ENCODE results near the gene RNF6. TPM values are rescaled to one million over a fixed set of nuclear protein-coding genes. Genes with fewer than 3 reads are reported as not detected.
A peak's percentile ranks its signal among the peaks of the same experiment; 100 is the strongest.

The RNF6 gene
- total RNA-seq, 1 donor from 2014 or later: 48.0 TPM

- Mint-ChIP-seq H3K36me3 (ENCODE audit: low read depth) (no peaks in the 10 kb centered on the region), H3K9me3 (no peaks in the 10 kb centered on the region), H3K27ac (no peak overlapping the region), H3K27me3 (ENCODE audit: low read depth) (peaks cover 4% of the 10 kb centered on the region), H3K4me3 (ENCODE audit: low read depth) (no peak overlapping the region), H3K4me1 (ENCODE audit: low read depth) (peaks cover 6% of the 10 kb centered on the region)
- intact Hi-C loops (cut with micrococcal nuclease): no loop called here
- DNase-seq (ENCODE audit: low spot score): no peak
These were observed 27.4 kb upstream of the RNF6 start for GRCh38 chr13:26249551-26249950.

- Mint-ChIP-seq H3K9me3 (peaks cover 3% of the 10 kb centered on the region), H3K4me1 (ENCODE audit: low read depth) (no peaks in the 10 kb centered on the region), H3K36me3 (ENCODE audit: low read depth) (no peaks in the 10 kb centered on the region), H3K4me3 (ENCODE audit: low read depth) (no peak overlapping the region), H3K27me3 (ENCODE audit: low read depth) (peaks cover 4% of the 10 kb centered on the region), H3K27ac (no peak overlapping the region)
- DNase-seq (ENCODE audit: low spot score): no peak
- intact Hi-C loops (cut with micrococcal nuclease): no loop called here
These were observed 25.5 kb upstream of the RNF6 start for GRCh38 chr13:26247608-26248007.

GRCh38 chr13:26247011-26247410 is 24.9 kb upstream of the RNF6 start:
- no peak for DNase-seq (ENCODE audit: low spot score)
- peaks cover 9% of the 10 kb centered on the region for H3K9me3 Mint-ChIP-seq
- intact Hi-C loops (cut with micrococcal nuclease): no loop called here
- H3K27ac Mint-ChIP-seq: no peak overlapping the region
- no peak overlapping the region for H3K4me3 Mint-ChIP-seq (ENCODE audit: low read depth)
- H3K36me3 Mint-ChIP-seq (ENCODE audit: low read depth): no peaks in the 10 kb centered on the region
- H3K4me1 Mint-ChIP-seq (ENCODE audit: low read depth): no peaks in the 10 kb centered on the region
- H3K27me3 Mint-ChIP-seq (ENCODE audit: low read depth): peaks cover 4% of the 10 kb centered on the region

GRCh38 chr13:26246154-26246553 is 24.0 kb upstream of the RNF6 start:
- peaks cover 10% of the 10 kb centered on the region for H3K9me3 Mint-ChIP-seq
- no peak for DNase-seq (ENCODE audit: low spot score)
- no peaks in the 10 kb centered on the region for H3K36me3 Mint-ChIP-seq (ENCODE audit: low read depth)
- H3K27ac Mint-ChIP-seq: no peak overlapping the region
- no peaks in the 10 kb centered on the region for H3K4me1 Mint-ChIP-seq (ENCODE audit: low read depth)
- intact Hi-C loops (cut with micrococcal nuclease): no loop called here
- peaks cover 4% of the 10 kb centered on the region for H3K27me3 Mint-ChIP-seq (ENCODE audit: low read depth)
- no peak overlapping the region for H3K4me3 Mint-ChIP-seq (ENCODE audit: low read depth)

GRCh38 chr13:26236296-26236695 is 14.2 kb upstream of the RNF6 start:
- H3K27me3 Mint-ChIP-seq (ENCODE audit: low read depth): peaks cover 6% of the 10 kb centered on the region
- intact Hi-C loops (cut with micrococcal nuclease): no loop called here
- no peak overlapping the region for H3K4me3 Mint-ChIP-seq (ENCODE audit: low read depth)
- H3K27ac Mint-ChIP-seq: no peak overlapping the region
- no peaks in the 10 kb centered on the region for H3K4me1 Mint-ChIP-seq (ENCODE audit: low read depth)
- DNase-seq (ENCODE audit: low spot score): no peak
- H3K9me3 Mint-ChIP-seq: no peaks in the 10 kb centered on the region
- no peaks in the 10 kb centered on the region for H3K36me3 Mint-ChIP-seq (ENCODE audit: low read depth)

GRCh38 chr13:26230703-26231102 is 8.6 kb upstream of the RNF6 start:
- intact Hi-C loops (cut with micrococcal nuclease): no loop called here
- no peak overlapping the region for H3K4me3 Mint-ChIP-seq (ENCODE audit: low read depth)
- no peaks in the 10 kb centered on the region for H3K36me3 Mint-ChIP-seq (ENCODE audit: low read depth)
- H3K27me3 Mint-ChIP-seq (ENCODE audit: low read depth): peaks cover under 1% of the 10 kb centered on the region
- H3K27ac Mint-ChIP-seq: no peak overlapping the region
- no peaks in the 10 kb centered on the region for H3K9me3 Mint-ChIP-seq
- no peaks in the 10 kb centered on the region for H3K4me1 Mint-ChIP-seq (ENCODE audit: low read depth)
- DNase-seq (ENCODE audit: low spot score): no peak

- Mint-ChIP-seq H3K4me1 (ENCODE audit: low read depth) (no peaks in the 10 kb centered on the region), H3K27me3 (ENCODE audit: low read depth) (peaks cover 5% of the 10 kb centered on the region), H3K36me3 (ENCODE audit: low read depth) (no peaks in the 10 kb centered on the region), H3K9me3 (no peaks in the 10 kb centered on the region), H3K27ac (no peak overlapping the region), H3K4me3 (ENCODE audit: low read depth) (no peak overlapping the region)
- intact Hi-C loops (cut with micrococcal nuclease): no loop called here
- no peak for DNase-seq (ENCODE audit: low spot score)
These were observed 7.0 kb upstream of the RNF6 start for GRCh38 chr13:26229080-26229615.

- intact Hi-C loops (cut with micrococcal nuclease): no loop called here
- no peaks in the 10 kb centered on the region for H3K9me3 Mint-ChIP-seq
- H3K27ac Mint-ChIP-seq: no peak overlapping the region
- H3K4me3 Mint-ChIP-seq (ENCODE audit: low read depth): no peak overlapping the region
- H3K36me3 Mint-ChIP-seq (ENCODE audit: low read depth): no peaks in the 10 kb centered on the region
- peaks cover 4% of the 10 kb centered on the region for H3K4me1 Mint-ChIP-seq (ENCODE audit: low read depth)
- DNase-seq (ENCODE audit: low spot score): no peak
- H3K27me3 Mint-ChIP-seq (ENCODE audit: low read depth): peaks cover 5% of the 10 kb centered on the region
These were observed 6.0 kb upstream of the RNF6 start for GRCh38 chr13:26228096-26228495.

- no peak overlapping the region for H3K27ac Mint-ChIP-seq
- intact Hi-C loops (cut with micrococcal nuclease): no loop called here
These were observed 5.3 kb upstream of the RNF6 start for GRCh38 chr13:26227166-26227971.

GRCh38 chr13:26225896-26226617 is 3.9 kb upstream of the RNF6 start:
- H3K4me3 Mint-ChIP-seq (ENCODE audit: low read depth): no peak overlapping the region

More at GRCh38 chr13:26227166-26227971, 5.3 kb upstream of the RNF6 start:
- Mint-ChIP-seq H3K4me3 (ENCODE audit: low read depth) (no peak overlapping the region), H3K9me3 (no peaks in the 10 kb centered on the region), H3K27me3 (ENCODE audit: low read depth) (peaks cover 5% of the 10 kb centered on the region), H3K36me3 (ENCODE audit: low read depth) (no peaks in the 10 kb centered on the region), H3K4me1 (ENCODE audit: low read depth) (peaks cover 11% of the 10 kb centered on the region)
- DNase-seq (ENCODE audit: low spot score): no peak

GRCh38 chr13:26222520-26223046 is 469 bp upstream of the RNF6 start:
- intact Hi-C loops (cut with micrococcal nuclease): loop anchor here (1.0 kb wide), 2 partner anchors 31 to 36 kb away; no protein-coding TSS in a partner anchor
- peaks cover 28% of the 10 kb centered on the region for H3K36me3 Mint-ChIP-seq (ENCODE audit: low read depth)
- H3K9me3 Mint-ChIP-seq: no peaks in the 10 kb centered on the region
- H3K27me3 Mint-ChIP-seq (ENCODE audit: low read depth): peaks cover 5% of the 10 kb centered on the region
- H3K27ac Mint-ChIP-seq: peak overlapping the region; percentile 99
- DNase-seq (ENCODE audit: low spot score): no peak
- H3K4me3 Mint-ChIP-seq (ENCODE audit: low read depth): peak overlapping the region; percentile 100
- H3K4me1 Mint-ChIP-seq (ENCODE audit: low read depth): peaks cover 32% of the 10 kb centered on the region

More at GRCh38 chr13:26225896-26226617, 3.9 kb upstream of the RNF6 start:
- Mint-ChIP-seq H3K27ac (no peak overlapping the region), H3K4me1 (ENCODE audit: low read depth) (peaks cover 18% of the 10 kb centered on the region), H3K27me3 (ENCODE audit: low read depth) (peaks cover 5% of the 10 kb centered on the region), H3K36me3 (ENCODE audit: low read depth) (peaks cover 5% of the 10 kb centered on the region), H3K9me3 (no peaks in the 10 kb centered on the region)
- intact Hi-C loops (cut with micrococcal nuclease): no loop called here
- DNase-seq (ENCODE audit: low spot score): no peak

- intact Hi-C loops (cut with micrococcal nuclease): no loop called here
- H3K4me3 Mint-ChIP-seq (ENCODE audit: low read depth): peak overlapping the region; percentile 100
- peaks cover 5% of the 10 kb centered on the region for H3K27me3 Mint-ChIP-seq (ENCODE audit: low read depth)
- DNase-seq (ENCODE audit: low spot score): no peak
- peaks cover 36% of the 10 kb centered on the region for H3K36me3 Mint-ChIP-seq (ENCODE audit: low read depth)
- peaks cover 34% of the 10 kb centered on the region for H3K4me1 Mint-ChIP-seq (ENCODE audit: low read depth)
- H3K27ac Mint-ChIP-seq: peak overlapping the region; percentile 99
- no peaks in the 10 kb centered on the region for H3K9me3 Mint-ChIP-seq
These were observed 754 bp downstream of the RNF6 start for GRCh38 chr13:26221399-26221720.

GRCh38 chr13:26220575-26220974 is 1.5 kb downstream of the RNF6 start:
- peak overlapping the region; percentile 100 for H3K4me3 Mint-ChIP-seq (ENCODE audit: low read depth)
- intact Hi-C loops (cut with micrococcal nuclease): no loop called here
- peaks cover 3% of the 10 kb centered on the region for H3K27me3 Mint-ChIP-seq (ENCODE audit: low read depth)
- H3K9me3 Mint-ChIP-seq: no peaks in the 10 kb centered on the region
- peaks cover 34% of the 10 kb centered on the region for H3K4me1 Mint-ChIP-seq (ENCODE audit: low read depth)
- no peak for DNase-seq (ENCODE audit: low spot score)
- no peak overlapping the region for H3K27ac Mint-ChIP-seq
- H3K36me3 Mint-ChIP-seq (ENCODE audit: low read depth): peaks cover 38% of the 10 kb centered on the region
